Astrocyte (in vitro differentiated cells and primary cell): ENCODE data around the gene EED. TPM values are rescaled to one million over a fixed set of nuclear protein-coding genes. Genes with fewer than 3 reads are reported as not detected.
"Not testable (repeated sequence)": the region's sequence is repeated elsewhere in the genome, so short reads cannot be mapped to it uniquely, and the experiment has no call there.

ENCODE experiments used
- DNase-seq: peaks from one replicate; pipeline ENCODE4 v3.0.0-alpha.2; 2010; ENCODE audit warnings: low read depth
- FAIRE-seq: peaks from 2 replicates; lab custom pipeline; 2011; peaks lifted over from hg19 to GRCh38; lab: Jason Lieb, UNC
- H2AFZ ChIP-seq: 2 replicates; pipeline ENCODE4 v1.6.0; 2012; ENCODE audit warnings: low read depth, low read length, inconsistent platforms
- H3K27ac ChIP-seq: 2 replicates; pipeline ENCODE4 v1.5.1; 2011; ENCODE audit warnings: low read depth, low read length, inconsistent platforms
- H3K27me3 ChIP-seq: 2 replicates; pipeline ENCODE4 v1.6.0; 2011; ENCODE audit warnings: low read length, inconsistent platforms; ENCODE audit not compliant: insufficient read depth
- H3K36me3 ChIP-seq: 2 replicates; pipeline ENCODE4 v1.5.1; 2011; ENCODE audit warnings: low read length, inconsistent platforms; ENCODE audit not compliant: insufficient read depth
- H3K4me1 ChIP-seq: 2 replicates; pipeline ENCODE4 v1.5.1; 2011; ENCODE audit warnings: low read length, inconsistent platforms; ENCODE audit not compliant: insufficient read depth
- H3K4me2 ChIP-seq: 2 replicates; pipeline ENCODE4 v1.6.0; 2012; ENCODE audit warnings: low read length, inconsistent platforms
- H3K4me3 ChIP-seq: 2 replicates; pipeline ENCODE4 v1.5.1; 2011; ENCODE audit warnings: low read depth, mild to moderate bottlenecking, low read length, inconsistent platforms; ENCODE audit not compliant: insufficient read depth
- H3K79me2 ChIP-seq: 2 replicates; pipeline ENCODE4 v1.6.0; 2012; ENCODE audit warnings: mild to moderate bottlenecking, low read length, inconsistent platforms; ENCODE audit not compliant: insufficient read depth
- H3K9ac ChIP-seq: 2 replicates; pipeline ENCODE4 v1.6.0; 2012; ENCODE audit warnings: mild to moderate bottlenecking, low read length, inconsistent platforms
- H3K9me3 ChIP-seq: 2 replicates; pipeline ENCODE4 v1.5.1; 2012; ENCODE audit warnings: low read depth, mild to moderate bottlenecking, low read length, inconsistent platforms; ENCODE audit not compliant: insufficient read depth
- H4K20me1 ChIP-seq: 2 replicates; pipeline ENCODE4 v1.6.0; 2012; ENCODE audit warnings: low read length, inconsistent platforms; ENCODE audit not compliant: insufficient read depth
- H3K27ac Mint-ChIP-seq: one replicate; pipeline ENCODE4 v1.8.0; 2021; ENCODE audit warnings: mild to moderate bottlenecking, mixed read lengths; ENCODE audit not compliant: unreplicated experiment
- H3K27me3 Mint-ChIP-seq: one replicate; pipeline ENCODE4 v1.8.0; 2021; ENCODE audit warnings: low read depth, mixed read lengths; ENCODE audit not compliant: unreplicated experiment
- H3K36me3 Mint-ChIP-seq: one replicate; pipeline ENCODE4 v1.8.0; 2021; ENCODE audit warnings: low read depth, mixed read lengths; ENCODE audit not compliant: unreplicated experiment
- H3K4me1 Mint-ChIP-seq: one replicate; pipeline ENCODE4 v1.8.0; 2021; ENCODE audit warnings: low read depth, mixed read lengths; ENCODE audit not compliant: unreplicated experiment
- H3K4me3 Mint-ChIP-seq: one replicate; pipeline ENCODE4 v1.8.0; 2021; ENCODE audit warnings: mild to moderate bottlenecking, moderate library complexity, mixed read lengths; ENCODE audit not compliant: unreplicated experiment
- H3K9me3 Mint-ChIP-seq: one replicate; pipeline ENCODE4 v1.8.0; 2021; ENCODE audit warnings: mild to moderate bottlenecking, mixed read lengths; ENCODE audit not compliant: unreplicated experiment
- CTCF ChIP-seq: IDR thresholded peaks from 2 replicates; pipeline ENCODE4 v1.5.1; 2011; ENCODE audit warnings: low read depth, mild to moderate bottlenecking, inconsistent platforms, low read length, moderate library complexity; ENCODE audit not compliant: insufficient read depth
- EZH2 ChIP-seq: IDR thresholded peaks from 2 replicates; pipeline ENCODE4 v1.6.1; 2012; ENCODE audit warnings: mild to moderate bottlenecking, low read length, inconsistent platforms; ENCODE audit not compliant: insufficient read depth
- total RNA-seq: library from RNA; stranded (reverse); gene quantifications from 2 replicates; pipeline ENCODE4 v1.2.1, GENCODE V29; 2021

EED gene
- total RNA-seq, 1 donor from 2014 or later, result 23.4 TPM

DNA sequence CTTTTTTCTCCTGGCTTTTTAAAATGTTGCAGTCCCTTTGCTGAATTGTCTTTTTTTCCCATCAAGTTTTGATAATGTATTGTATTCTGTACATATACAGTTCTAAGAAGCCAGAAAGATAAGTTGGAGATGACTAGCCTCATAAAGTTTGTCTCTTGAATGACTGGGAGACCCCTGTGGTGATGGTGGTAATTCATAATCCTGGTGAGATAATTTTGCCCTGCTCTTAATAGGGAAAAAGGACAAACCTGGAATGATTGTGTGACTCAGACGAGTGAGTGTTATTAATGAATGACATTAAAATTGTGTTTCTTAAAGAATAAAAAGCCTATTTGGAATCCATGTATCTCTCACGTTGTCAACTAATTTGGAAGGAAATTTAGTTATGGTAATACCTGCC lies 58.7 kb downstream of the EED start:
- H3K27ac Mint-ChIP-seq, result peak overlapping the region; percentile 93
- Histone ChIP-seq H3K9me3 (no peaks in the 10 kb centered on the region), H3K4me3 (peak overlapping the region; percentile 97), H3K27me3 (no peaks in the 10 kb centered on the region), H4K20me1 (no peaks in the 10 kb centered on the region), H3K4me2 (peak overlapping the region; percentile 89), H2AFZ (no peak overlapping the region), H3K36me3 (no peaks in the 10 kb centered on the region), H3K79me2 (peaks cover 35% of the 10 kb centered on the region), H3K4me1 (no peaks in the 10 kb centered on the region), H3K9ac (peak overlapping the region; percentile 95), H3K27ac (peak overlapping the region; percentile 91)
- no peak for FAIRE-seq
- no peaks in the 10 kb centered on the region for H3K27me3 Mint-ChIP-seq
- H3K9me3 Mint-ChIP-seq, result no peaks in the 10 kb centered on the region
- no peak for TF ChIP-seq EZH2
- TF ChIP-seq CTCF, result no peak
- DNase-seq, result peak; percentile 20
- H3K36me3 Mint-ChIP-seq, result no peaks in the 10 kb centered on the region
- peaks cover 10% of the 10 kb centered on the region for H3K4me1 Mint-ChIP-seq
- peak overlapping the region; percentile 100 for H3K4me3 Mint-ChIP-seq

GRCh38 chr11:86308710-86309109 lies 64.2 kb downstream of the EED start:
- H3K9ac ChIP-seq, H3K36me3 ChIP-seq, H3K4me1 Mint-ChIP-seq, H3K27ac ChIP-seq, H3K4me3 ChIP-seq, DNase-seq, H3K4me1 ChIP-seq, H3K9me3 Mint-ChIP-seq, H3K27me3 ChIP-seq, H3K27me3 Mint-ChIP-seq, H3K4me2 ChIP-seq, H4K20me1 ChIP-seq, H2AFZ ChIP-seq, H3K9me3 ChIP-seq, H3K27ac Mint-ChIP-seq, FAIRE-seq, H3K4me3 Mint-ChIP-seq: not testable (repeated sequence)
- H3K79me2 ChIP-seq, result peaks cover 27% of the 10 kb centered on the region
- H3K36me3 Mint-ChIP-seq, result peaks cover 12% of the 10 kb centered on the region

GRCh38 chr11:86313793-86314192 lies 69.2 kb downstream of the EED start:
- Mint-ChIP-seq H3K36me3 (peaks cover 18% of the 10 kb centered on the region), H3K27me3 (no peaks in the 10 kb centered on the region), H3K9me3 (no peaks in the 10 kb centered on the region), H3K27ac (no peak overlapping the region), H3K4me1 (peaks cover 6% of the 10 kb centered on the region), H3K4me3 (no peak overlapping the region)
- TF ChIP-seq EZH2, result no peak
- TF ChIP-seq CTCF, result no peak
- Histone ChIP-seq H3K9me3 (no peaks in the 10 kb centered on the region), H3K9ac (no peak overlapping the region), H2AFZ (no peak overlapping the region), H3K27me3 (no peaks in the 10 kb centered on the region), H4K20me1 (peaks cover 5% of the 10 kb centered on the region), H3K27ac (no peak overlapping the region), H3K36me3 (peaks cover 5% of the 10 kb centered on the region), H3K4me3 (no peak overlapping the region), H3K79me2 (peaks cover 13% of the 10 kb centered on the region), H3K4me1 (no peaks in the 10 kb centered on the region), H3K4me2 (no peak overlapping the region)
- DNase-seq, result no peak
- FAIRE-seq, result no peak
